HEK293 (cell line): ENCODE data around the gene TMEM215.
A peak's percentile ranks its signal among the peaks of the same experiment; 100 is the strongest.

ENCODE experiments used
- CTCF ChIA-PET: fragments of 350-600 bp; formaldehyde crosslinking; extraction: SDS; loops from one replicate; lab custom pipeline; 2021; ENCODE audit warnings: antibody characterized with exemption; lab: Yijun Ruan, JAX
- POLR2A ChIA-PET: fragments of 300-600 bp; formaldehyde crosslinking; extraction: SDS; loops from one replicate; lab custom pipeline; 2020; ENCODE audit warnings: antibody characterized with exemption, inconsistent platforms; lab: Yijun Ruan, JAX
- H3K27ac ChIP-seq: fragments of 200-500 bp; sonication (Bioruptor generic); 2 replicates; pipeline ENCODE4 v1.5.1; 2014; ENCODE audit warnings: low read depth, low read length, control low read depth, inconsistent platforms; ENCODE audit errors: extremely low read depth
- H3K36me3 ChIP-seq, 2 experiments: fragments of 200-500 bp in 1 of 2; sonication (Bioruptor generic) in 1 of 2; 1 replicate in 1 of 2; 2 replicates in 1 of 2; pipeline ENCODE4 v1.5.1; 2014 to 2017; ENCODE audit warnings: inconsistent platforms in 2 of 2, low read length in 2 of 2; ENCODE audit not compliant: control insufficient read depth in 2 of 2, insufficient read depth in 1 of 2
- H3K4me1 ChIP-seq: fragments of 200-500 bp; sonication (Bioruptor generic); 2 replicates; pipeline ENCODE4 v1.5.1; 2014; ENCODE audit warnings: mild to moderate bottlenecking, low read length, inconsistent platforms; ENCODE audit not compliant: control insufficient read depth, insufficient read depth
- H3K4me3 ChIP-seq: 2 replicates; pipeline ENCODE4 v1.5.1; 2011; ENCODE audit warnings: low read depth, mild to moderate bottlenecking, control low read depth, low read length, moderate library complexity
- H3K9me3 ChIP-seq: fragments of 200-500 bp; sonication (Bioruptor generic); 2 replicates; pipeline ENCODE4 v1.5.1; 2014; ENCODE audit warnings: low read depth, low read length, inconsistent platforms; ENCODE audit not compliant: control insufficient read depth, insufficient read depth
- BCL11A ChIP-seq: fragments of 450-650 bp; formaldehyde crosslinking; IDR thresholded peaks from 2 replicates; pipeline ENCODE4 v1.5.1; 2016; ENCODE audit warnings: low read depth, missing biosample characterization, missing genetic modification characterization
- GLI2 ChIP-seq: fragments of 450-650 bp; formaldehyde crosslinking; IDR thresholded peaks from 2 replicates; pipeline ENCODE4; 2017; ENCODE audit warnings: missing biosample characterization, missing genetic modification characterization, low read depth, borderline replicate concordance
- GLIS1 ChIP-seq: fragments of 450-650 bp; formaldehyde crosslinking; IDR thresholded peaks from 2 replicates; pipeline ENCODE4 v1.5.1; 2016; ENCODE audit warnings: missing biosample characterization, missing genetic modification characterization
- MYNN ChIP-seq: fragments of 450-650 bp; formaldehyde crosslinking; IDR thresholded peaks from 2 replicates; pipeline ENCODE4 v1.5.1; 2016; ENCODE audit warnings: missing biosample characterization, missing genetic modification characterization, borderline replicate concordance
- OVOL3 ChIP-seq: fragments of 450-650 bp; formaldehyde crosslinking; IDR thresholded peaks from 2 replicates; pipeline ENCODE4 v1.5.1; 2016; ENCODE audit warnings: missing biosample characterization, missing genetic modification characterization
- ZFP3 ChIP-seq: fragments of 450-650 bp; formaldehyde crosslinking; IDR thresholded peaks from 2 replicates; pipeline ENCODE4 v1.5.1; 2016; ENCODE audit warnings: low read depth, missing biosample characterization, missing genetic modification characterization
- ZNF211 ChIP-seq: fragments of 450-650 bp; formaldehyde crosslinking; IDR thresholded peaks from 2 replicates; pipeline ENCODE4 v1.5.1; 2016; ENCODE audit warnings: low read depth, missing biosample characterization, missing genetic modification characterization
- ZNF560 ChIP-seq: fragments of 450-650 bp; formaldehyde crosslinking; IDR thresholded peaks from 2 replicates; pipeline ENCODE4 v1.5.1; 2017; ENCODE audit warnings: missing biosample characterization, missing genetic modification characterization, borderline replicate concordance
- ZNF626 ChIP-seq: fragments of 450-650 bp; sonication (Bioruptor Pico); formaldehyde crosslinking; IDR thresholded peaks from 2 replicates; pipeline ENCODE4 v1.5.1; 2018; ENCODE audit warnings: missing biosample characterization, missing genetic modification characterization, inconsistent platforms
- ZNF791 ChIP-seq: fragments of 450-650 bp; formaldehyde crosslinking; IDR thresholded peaks from 2 replicates; pipeline ENCODE4 v1.5.1; 2016; ENCODE audit warnings: missing biosample characterization, missing genetic modification characterization
- ZSCAN30 ChIP-seq: fragments of 450-650 bp; IDR thresholded peaks from 2 replicates; pipeline ENCODE4 v1.5.1; 2018; ENCODE audit warnings: missing biosample characterization, mild to moderate bottlenecking, missing genetic modification characterization, moderate library complexity
- TF ChIP-seq, protein P1 (sequence below): sonication (generic); formaldehyde crosslinking; IDR thresholded peaks from 2 replicates; pipeline ENCODE4 v1.8.1; 2022; ENCODE audit warnings: mild to moderate bottlenecking, moderate library complexity, missing genetic modification reagents
- TF ChIP-seq, protein P2 (sequence below): fragments of 450-650 bp; formaldehyde crosslinking; IDR thresholded peaks from 2 replicates; pipeline ENCODE4 v1.5.1; 2016; ENCODE audit warnings: missing biosample characterization, missing genetic modification characterization

Gene TMEM215, protein sequence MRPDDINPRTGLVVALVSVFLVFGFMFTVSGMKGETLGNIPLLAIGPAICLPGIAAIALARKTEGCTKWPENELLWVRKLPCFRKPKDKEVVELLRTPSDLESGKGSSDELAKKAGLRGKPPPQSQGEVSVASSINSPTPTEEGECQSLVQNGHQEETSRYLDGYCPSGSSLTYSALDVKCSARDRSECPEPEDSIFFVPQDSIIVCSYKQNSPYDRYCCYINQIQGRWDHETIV

DNA sequence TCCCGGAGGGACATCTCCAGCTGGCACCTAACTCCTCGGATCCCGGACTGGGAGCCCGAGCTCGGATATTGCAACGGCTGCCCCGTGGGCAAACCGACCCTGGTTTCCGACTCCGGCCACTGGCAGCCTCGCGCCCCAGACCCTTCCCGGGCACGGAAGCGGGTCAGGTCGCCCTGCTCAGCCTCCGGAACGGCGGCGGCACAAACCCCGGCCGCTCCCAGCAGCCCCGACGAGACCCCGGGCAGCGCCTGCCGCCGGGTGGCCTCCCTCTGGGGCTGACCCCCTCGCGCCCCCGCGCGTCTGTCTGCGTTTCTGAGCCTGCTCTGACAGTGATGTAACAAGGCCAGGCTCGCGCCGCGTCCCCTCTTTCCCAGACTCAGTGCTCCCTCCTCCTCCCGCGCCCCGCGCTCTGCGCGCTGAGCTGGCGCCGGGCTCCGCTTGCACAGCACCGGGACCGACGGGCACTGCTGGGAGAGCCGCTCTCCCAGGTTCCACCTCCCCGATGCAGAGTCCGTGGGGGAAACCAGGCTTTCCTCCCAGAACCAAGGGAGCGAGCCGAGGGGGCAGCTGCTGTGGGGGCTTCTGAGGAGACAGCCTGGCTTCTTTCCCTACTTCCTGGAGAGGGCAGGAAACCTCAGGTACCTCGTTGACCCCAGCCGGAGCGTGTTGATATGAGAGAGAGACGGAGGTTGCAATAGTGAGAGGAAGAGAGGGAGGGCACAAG is at the start of gene TMEM215:
Gene TMEM215, plus strand, starts transcription at position 373 of the 724 bp plus-strand sequence. CDS start 644 bp downstream, outside the sequence.
- POLR2A ChIA-PET: no interaction called here

DNA sequence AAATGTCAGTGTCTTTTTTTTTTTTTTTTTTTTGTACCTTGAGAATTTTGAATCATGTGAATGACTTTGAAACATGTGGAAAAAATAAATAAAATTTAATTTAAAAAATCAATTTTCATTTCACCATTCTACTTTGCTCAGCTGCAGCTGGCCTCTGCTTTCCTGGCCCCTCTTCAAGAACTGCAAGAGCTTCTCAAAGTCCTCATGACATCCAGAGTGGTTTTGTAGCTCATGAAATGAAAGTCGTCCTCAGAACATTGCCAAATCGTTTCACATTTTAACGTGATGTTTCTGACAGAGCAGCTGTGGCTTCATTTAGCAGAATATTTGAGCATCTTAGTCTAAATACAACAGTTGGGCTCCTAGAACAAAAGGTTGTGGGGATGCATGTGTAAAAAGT is 47.9 kb upstream of the TMEM215 start:
- no peaks in the 10 kb centered on the region for H3K4me1 ChIP-seq
- TF ChIP-seq ZNF560 (tag by site-specific recombination): no peak
- TF ChIP-seq ZNF211 (tag by site-specific recombination): no peak
- no peak for TF ChIP-seq BCL11A
- TF ChIP-seq, protein P1, sequence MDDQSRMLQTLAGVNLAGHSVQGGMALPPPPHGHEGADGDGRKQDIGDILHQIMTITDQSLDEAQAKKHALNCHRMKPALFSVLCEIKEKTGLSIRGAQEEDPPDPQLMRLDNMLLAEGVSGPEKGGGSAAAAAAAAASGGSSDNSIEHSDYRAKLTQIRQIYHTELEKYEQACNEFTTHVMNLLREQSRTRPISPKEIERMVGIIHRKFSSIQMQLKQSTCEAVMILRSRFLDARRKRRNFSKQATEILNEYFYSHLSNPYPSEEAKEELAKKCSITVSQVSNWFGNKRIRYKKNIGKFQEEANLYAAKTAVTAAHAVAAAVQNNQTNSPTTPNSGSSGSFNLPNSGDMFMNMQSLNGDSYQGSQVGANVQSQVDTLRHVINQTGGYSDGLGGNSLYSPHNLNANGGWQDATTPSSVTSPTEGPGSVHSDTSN (CRISPR knock-in tag): no peak
- no peak for TF ChIP-seq GLI2 (tag by site-specific recombination)
- no peak for TF ChIP-seq OVOL3 (tag by site-specific recombination)
- no peak for TF ChIP-seq ZFP3 (tag by site-specific recombination)
- TF ChIP-seq ZNF626: no peak
- TF ChIP-seq ZSCAN30 (tag by site-specific recombination): no peak
- TF ChIP-seq, protein P2, sequence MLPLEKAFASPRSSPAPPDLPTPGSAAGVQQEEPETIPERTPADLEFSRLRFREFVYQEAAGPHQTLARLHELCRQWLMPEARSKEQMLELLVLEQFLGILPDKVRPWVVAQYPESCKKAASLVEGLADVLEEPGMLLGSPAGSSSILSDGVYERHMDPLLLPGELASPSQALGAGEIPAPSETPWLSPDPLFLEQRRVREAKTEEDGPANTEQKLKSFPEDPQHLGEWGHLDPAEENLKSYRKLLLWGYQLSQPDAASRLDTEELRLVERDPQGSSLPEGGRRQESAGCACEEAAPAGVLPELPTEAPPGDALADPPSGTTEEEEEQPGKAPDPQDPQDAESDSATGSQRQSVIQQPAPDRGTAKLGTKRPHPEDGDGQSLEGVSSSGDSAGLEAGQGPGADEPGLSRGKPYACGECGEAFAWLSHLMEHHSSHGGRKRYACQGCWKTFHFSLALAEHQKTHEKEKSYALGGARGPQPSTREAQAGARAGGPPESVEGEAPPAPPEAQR (tag by site-specific recombination): no peak
- ChIA-PET POLR2A (no interaction called here), CTCF (no interaction called here)
- H3K36me3 ChIP-seq: no peaks in the 10 kb centered on the region
- H3K9me3 ChIP-seq: no peaks in the 10 kb centered on the region
- H3K4me3 ChIP-seq: no peak overlapping the region
- H3K27ac ChIP-seq: no peak overlapping the region

More for the DNA sequence above, at the start of gene TMEM215:
- H3K4me3 ChIP-seq: peak within 1 kb of the TSS; percentile 45
- H3K9me3 ChIP-seq: no peaks in the 10 kb centered on the region
- CTCF ChIA-PET: no interaction called here
- no peak within 1 kb of the TSS for H3K27ac ChIP-seq
- H3K4me1 ChIP-seq: no peaks in the 10 kb centered on the region
- H3K36me3 ChIP-seq: no peaks in the 10 kb centered on the region
- 0 out of 2 replicates have a peak, but pooled peaks have one; percentile 27 for TF ChIP-seq ZNF791 (tag by site-specific recombination)
- 0 out of 2 replicates have a peak, but pooled peaks have one; percentile 12 for TF ChIP-seq GLIS1 (tag by site-specific recombination)
- TF ChIP-seq GLI2 (tag by site-specific recombination): no peak
- TF ChIP-seq, all 188 proteins: peak for 2

DNA sequence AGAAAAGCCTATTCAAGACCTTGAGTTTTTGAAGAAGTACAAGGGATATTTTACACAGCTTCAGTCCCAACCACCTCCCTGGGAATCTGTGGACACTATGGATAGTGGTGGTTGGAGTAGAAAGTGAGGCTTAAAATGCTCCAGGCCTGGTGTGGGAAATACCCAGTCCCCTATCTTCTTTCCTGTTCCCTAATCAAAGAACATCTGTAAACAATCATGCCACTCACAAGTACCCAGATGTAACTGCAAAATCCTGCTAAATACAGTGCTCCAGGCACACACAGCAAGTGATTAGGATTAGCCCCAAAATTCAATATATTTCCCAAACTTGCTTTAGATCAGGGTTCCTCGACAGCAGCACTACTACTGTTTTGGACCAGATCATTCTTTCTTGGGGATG is 46.0 kb upstream of the TMEM215 start:
- H3K9me3 ChIP-seq: no peaks in the 10 kb centered on the region
- CTCF ChIA-PET: no interaction called here
- H3K36me3 ChIP-seq: no peaks in the 10 kb centered on the region
- no peak overlapping the region for H3K4me3 ChIP-seq
- H3K4me1 ChIP-seq: no peaks in the 10 kb centered on the region
- POLR2A ChIA-PET: no interaction called here
- H3K27ac ChIP-seq: no peak overlapping the region
- no peak for TF ChIP-seq MYNN (tag by site-specific recombination)
